Measurements from ENCODE around the gene RAMP3.

DNA sequence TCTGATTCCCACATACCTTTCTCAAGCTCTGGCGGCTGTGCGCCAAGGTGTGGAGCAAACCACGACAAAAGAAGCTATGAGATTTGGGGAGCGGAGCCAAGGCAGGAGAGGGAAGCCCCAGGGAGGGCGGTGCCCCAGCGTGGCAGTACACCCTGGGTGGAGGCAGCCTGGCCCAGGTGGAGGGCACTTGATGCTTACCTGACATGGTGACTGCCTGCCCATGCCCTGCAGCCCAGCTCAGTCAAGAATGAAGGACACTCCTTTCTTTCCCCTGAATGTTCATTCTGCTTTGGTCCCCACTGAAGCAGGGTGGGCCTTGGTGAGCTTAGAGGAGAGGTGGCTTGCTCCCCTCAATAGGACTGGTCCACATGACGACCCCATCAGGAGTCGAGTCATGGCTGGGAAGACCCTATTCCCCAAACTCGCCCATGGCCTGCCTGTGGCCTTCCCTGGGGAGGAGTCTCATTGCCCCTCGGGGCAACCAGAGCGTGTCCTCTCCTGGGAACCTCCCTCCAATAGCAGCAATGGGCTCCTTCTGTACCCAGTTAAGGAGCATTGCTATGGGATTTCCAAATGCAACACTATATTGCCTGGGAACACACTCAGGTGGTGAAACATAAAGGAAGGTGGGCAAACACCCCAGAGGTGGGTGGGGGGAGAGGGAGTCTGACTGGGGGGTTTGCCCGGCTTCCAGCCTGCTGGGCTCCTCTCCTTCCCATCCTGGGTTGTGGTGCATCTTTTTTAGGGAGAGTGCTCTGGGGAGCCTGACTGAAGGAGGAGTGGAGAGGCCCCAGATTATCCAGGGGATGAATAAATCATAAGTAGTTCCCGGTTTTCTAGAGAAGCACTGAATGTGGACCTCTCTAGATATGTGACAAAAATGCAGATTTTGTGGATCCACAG is 22.7 kb downstream of the RAMP3 start:
- TF ChIP-seq, protein P1, sequence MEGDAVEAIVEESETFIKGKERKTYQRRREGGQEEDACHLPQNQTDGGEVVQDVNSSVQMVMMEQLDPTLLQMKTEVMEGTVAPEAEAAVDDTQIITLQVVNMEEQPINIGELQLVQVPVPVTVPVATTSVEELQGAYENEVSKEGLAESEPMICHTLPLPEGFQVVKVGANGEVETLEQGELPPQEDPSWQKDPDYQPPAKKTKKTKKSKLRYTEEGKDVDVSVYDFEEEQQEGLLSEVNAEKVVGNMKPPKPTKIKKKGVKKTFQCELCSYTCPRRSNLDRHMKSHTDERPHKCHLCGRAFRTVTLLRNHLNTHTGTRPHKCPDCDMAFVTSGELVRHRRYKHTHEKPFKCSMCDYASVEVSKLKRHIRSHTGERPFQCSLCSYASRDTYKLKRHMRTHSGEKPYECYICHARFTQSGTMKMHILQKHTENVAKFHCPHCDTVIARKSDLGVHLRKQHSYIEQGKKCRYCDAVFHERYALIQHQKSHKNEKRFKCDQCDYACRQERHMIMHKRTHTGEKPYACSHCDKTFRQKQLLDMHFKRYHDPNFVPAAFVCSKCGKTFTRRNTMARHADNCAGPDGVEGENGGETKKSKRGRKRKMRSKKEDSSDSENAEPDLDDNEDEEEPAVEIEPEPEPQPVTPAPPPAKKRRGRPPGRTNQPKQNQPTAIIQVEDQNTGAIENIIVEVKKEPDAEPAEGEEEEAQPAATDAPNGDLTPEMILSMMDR (conservative IDR thresholded peaks at IDR 0.05; ENCODE audit: low read length): no peak
- no peak for TF ChIP-seq EZH2phosphoT487 (IDR thresholded peaks at IDR 0.05; ENCODE audit: borderline replicate concordance)

All from Loucy (cell line).